ENCODE measurements around the gene LIG3. TPM values are rescaled to one million over a fixed set of nuclear protein-coding genes. Genes with fewer than 3 reads are reported as not detected.

Gene LIG3
- total and polyA plus RNA-seq, 2 of the 4 experiments (the other 2 are of a cell fraction): 36.4 to 41.9 TPM

- Histone ChIP-seq H2AK9ac (replicated peaks; ENCODE audit: low read depth, low read length, poor library complexity) (no peak overlapping the region), H3K9me3 (ENCODE audit: control insufficient read depth, insufficient read depth, low read length) (no peaks in the 10 kb centered on the region), H2AFZ (replicated peaks; ENCODE audit: low read length, poor library complexity) (peak overlapping the region; percentile 8), H4K91ac (ENCODE audit: insufficient read depth, low read depth, low read length) (no peak overlapping the region), H3K27me3 (ENCODE audit: control insufficient read depth, insufficient read depth, low read length) (no peaks in the 10 kb centered on the region), H3K4me3 (ENCODE audit: insufficient read depth, low read depth, low read length) (no peak overlapping the region), H2BK20ac (ENCODE audit: low read depth, low read length) (no peak overlapping the region), H3K4me1 (ENCODE audit: control insufficient read depth, insufficient read depth, low read length) (0 out of 2 replicates have a peak, but pooled peaks cover 2% of the 10 kb centered on the region), H3K27ac (ENCODE audit: insufficient read depth, low read length) (no peak overlapping the region), H3K14ac (replicated peaks; ENCODE audit: low read depth, low read length) (no peak overlapping the region; the same call in none of the 2 replicates), H3K56ac (ENCODE audit: extremely low read depth, insufficient read depth, low read length) (no peak overlapping the region), H3K4ac (ENCODE audit: low read depth, low read length) (no peak overlapping the region), H4K8ac (ENCODE audit: low read depth in 2 of 2, low read length in 2 of 2) (peak overlapping the region; percentile 34 to 84; a peak in 2 of 4 replicates), H3K79me1 (ENCODE audit: low read depth in 1 of 2, low read length in 2 of 2) (peaks cover 20 to 61% of the 10 kb centered on the region in 2 experiments), H2BK15ac (ENCODE audit: low read depth, low read length) (no peak overlapping the region), H3K9me1 (ENCODE audit: insufficient read depth, low read length) (peaks cover 18% of the 10 kb centered on the region), H4K20me1 (ENCODE audit: insufficient read depth, low read length) (no peaks in the 10 kb centered on the region; the same call in 1 of the 2 replicates), H2AK5ac (ENCODE audit: low read depth, low read length) (no peak overlapping the region), H3K4me2 (ENCODE audit: low read depth, low read length) (no peak overlapping the region), H4K5ac (ENCODE audit: low read depth, low read length) (no peak overlapping the region; the same call in 1 of the 2 replicates), H3K18ac (ENCODE audit: low read depth, low read length) (no peak overlapping the region), H3K23ac (ENCODE audit: low read depth, low read length) (no peak overlapping the region), H2BK120ac (ENCODE audit: low read depth, low read length) (no peak overlapping the region), H2BK5ac (ENCODE audit: low read depth, low read length, poor library complexity, severe bottlenecking) (peak overlapping the region; percentile 79), H3K9ac (ENCODE audit: low read depth, low read length) (no peak overlapping the region), H3K36me3 (ENCODE audit: control insufficient read depth, insufficient read depth, low read length) (peaks cover 23% of the 10 kb centered on the region)
- WGBS, 2 experiments (ENCODE audit: extremely low coverage in 2 of 2, insufficient read length in 1 of 2): no CpG with 5 or more reads among the region's 11 CpGs
- in situ Hi-C loops (cut with MboI; ENCODE audit: low sequenced_read_pairs) (no loop called here), intact Hi-C loops (cut with micrococcal nuclease) (loop anchor here (1.0 to 5.0 kb wide), 2 partner anchors 46 to 68 kb away; no protein-coding TSS in a partner anchor), dilution Hi-C loops (cut with HindIII; ENCODE audit: low sequenced_read_pairs, unreplicated experiment) (no loop called here)
- ATAC-seq (ENCODE audit: low read depth) (no peak), DNase-seq (no peak)
- BruUV-seq (replicated peaks): no TSS peak
- ChIA-PET CTCF (interaction anchor here (1.2 to 1.3 kb wide), 2 partner anchors 24 to 68 kb away, joined by 3 to 4 read pairs; no protein-coding TSS in a partner anchor), POLR2A (ENCODE audit: unreplicated experiment) (no interaction called here)
- no peak for TF ChIP-seq MAZ (IDR thresholded peaks at IDR 0.05; ENCODE audit: borderline replicate concordance, low read depth, low read length)
- no peak for TF ChIP-seq RAD21 (IDR thresholded peaks at IDR 0.05; ENCODE audit: low read length)
- no peak for TF ChIP-seq BHLHE40 (IDR thresholded peaks at IDR 0.05; ENCODE audit: low read depth, low read length)
- TF ChIP-seq SMC3 (IDR thresholded peaks at IDR 0.05; ENCODE audit: low read depth, low read length): no peak
- TF ChIP-seq MXI1 (IDR thresholded peaks at IDR 0.05; ENCODE audit: borderline replicate concordance, low read depth, low read length): no peak
- no peak for TF ChIP-seq CTCF (conservative IDR thresholded peaks at IDR 0.05; ENCODE audit: low read depth, low read length)
- TF ChIP-seq MAFK (IDR thresholded peaks at IDR 0.05; ENCODE audit: low read depth, low read length): no peak
- no peak for TF ChIP-seq POLR2A (IDR thresholded peaks at IDR 0.05; ENCODE audit: low read depth, low read length)
- no peak for TF ChIP-seq ELK1 (IDR thresholded peaks at IDR 0.05; ENCODE audit: borderline replicate concordance, low read depth, low read length)
- no peak for TF ChIP-seq NFE2L2 (IDR thresholded peaks at IDR 0.05; ENCODE audit: low read depth, low read length)
- no peak for TF ChIP-seq RCOR1 (IDR thresholded peaks at IDR 0.05; ENCODE audit: insufficient replicate concordance, low read length)
- TF ChIP-seq USF2 (IDR thresholded peaks at IDR 0.05; ENCODE audit: low read depth, low read length): no peak
- no peak for TF ChIP-seq RFX5 (IDR thresholded peaks at IDR 0.05; ENCODE audit: low read depth, low read length)
- no peak for TF ChIP-seq FOS (IDR thresholded peaks at IDR 0.05; ENCODE audit: low read depth, low read length)
These were observed 41.4 kb downstream of the LIG3 start for GRCh38 chr17:35021520-35022380.
